NT2/D1 (cell line): Measurements from ENCODE around the gene TBCK.

Experiments used
- SUZ12 ChIP-seq: IDR thresholded peaks from 2 replicates; pipeline ENCODE4 v1.6.1; 2011; ENCODE audit not compliant: insufficient read length, insufficient read depth; ENCODE audit errors: extremely low read depth
- YY1 ChIP-seq: IDR thresholded peaks from 2 replicates; pipeline ENCODE4 v1.6.1; 2011; ENCODE audit not compliant: insufficient read length, insufficient read depth
- ZNF274 ChIP-seq: IDR thresholded peaks from 2 replicates; pipeline ENCODE4 v1.6.1; 2011; ENCODE audit warnings: mild to moderate bottlenecking, low read depth, low read length

DNA sequence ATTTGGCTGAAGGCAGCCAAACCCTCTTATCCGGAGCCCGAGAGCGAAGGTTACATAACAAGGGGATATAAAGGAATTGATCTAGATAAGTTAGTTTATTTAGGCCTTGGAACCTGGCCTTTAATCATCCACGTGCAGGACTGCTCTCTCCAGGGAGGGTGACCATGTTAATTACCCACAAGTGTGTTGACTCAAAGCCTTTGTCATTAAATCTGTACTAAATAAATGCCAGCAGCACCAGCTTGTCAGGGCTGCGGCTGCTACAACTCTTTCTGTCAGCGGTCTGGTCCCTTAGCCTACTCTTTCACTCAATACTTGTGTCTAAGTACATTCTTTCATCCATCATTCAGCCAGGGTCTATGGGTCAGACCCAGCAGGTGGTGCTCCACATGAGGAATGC is 206.1 kb downstream of the TBCK start:
- TF ChIP-seq ZNF274 (no peak), YY1 (no peak), SUZ12 (no peak)
